ENCODE data around the gene DPP3.
A peak's percentile ranks its signal among the peaks of the same experiment; 100 is the strongest.

The DPP3 gene

DNA sequence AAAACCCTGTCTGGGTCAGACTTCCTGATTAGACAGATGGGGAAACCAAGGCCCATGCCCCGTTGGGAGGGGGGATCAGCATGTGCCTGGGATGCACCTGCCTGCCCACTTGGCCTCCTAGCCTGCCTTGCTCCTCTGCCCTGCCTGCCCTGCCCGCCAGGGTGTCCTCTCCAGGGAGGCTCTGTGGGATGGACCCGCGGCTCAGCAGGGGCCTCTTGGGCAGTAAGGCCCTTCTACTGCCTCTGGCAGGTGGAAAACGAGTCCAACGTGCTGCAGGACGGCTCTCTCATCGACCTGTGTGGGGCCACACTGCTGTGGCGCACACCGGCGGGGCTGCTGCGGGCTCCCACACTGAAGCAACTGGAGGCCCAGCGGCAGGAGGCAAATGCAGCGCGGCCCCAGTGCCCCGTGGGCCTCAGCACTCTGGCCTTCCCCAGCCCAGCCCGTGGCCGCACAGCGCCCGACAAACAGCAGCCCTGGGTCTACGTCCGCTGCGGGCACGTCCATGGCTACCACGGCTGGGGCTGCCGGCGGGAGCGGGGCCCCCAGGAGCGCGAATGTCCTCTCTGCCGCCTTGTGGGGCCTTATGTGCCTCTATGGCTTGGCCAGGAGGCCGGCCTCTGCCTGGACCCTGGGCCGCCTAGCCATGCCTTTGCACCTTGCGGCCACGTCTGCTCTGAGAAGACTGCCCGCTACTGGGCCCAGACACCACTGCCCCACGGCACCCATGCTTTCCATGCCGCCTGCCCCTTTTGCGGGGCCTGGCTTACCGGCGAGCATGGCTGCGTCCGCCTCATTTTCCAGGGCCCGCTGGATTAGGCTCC, 4.7 kb upstream of the DPP3 start:
- TF ChIP-seq Cebpa-rat (IDR thresholded peaks at IDR 0.05) = no peak
- Histone ChIP-seq H3K27ac (no peak overlapping the region), H3K4me3 (no peak overlapping the region), H3K4me1 (peaks cover 8 to 14% (median 10%) of the 10 kb centered on the region in 10 experiments; a peak in 19 of 20 replicates), H4K20me1 (peaks cover 0 to 57% (median 19%) of the 10 kb centered on the region in 11 experiments; a peak in 12 of 22 replicates), H3K4me2 (no peak overlapping the region), H3K9me3 (replicated peaks in 1 of 11) (no peaks in the 10 kb centered on the region), H3K27me3 (no peaks in the 10 kb centered on the region), H3K9ac (no peak overlapping the region), H3K36me3 (peaks cover 24 to 67% (median 50%) of the 10 kb centered on the region in 11 experiments)

- Histone ChIP-seq H3K4me3 (no peak overlapping the region), H3K27me3 (no peaks in the 10 kb centered on the region), H4K20me1 (peaks cover 0 to 57% (median 19%) of the 10 kb centered on the region in 11 experiments; a peak in 12 of 22 replicates), H3K9me3 (replicated peaks in 1 of 11) (no peaks in the 10 kb centered on the region), H3K4me2 (no peak overlapping the region), H3K36me3 (peaks cover 20 to 63% (median 44%) of the 10 kb centered on the region in 11 experiments), H3K9ac (no peak overlapping the region), H3K4me1 (peaks cover 15 to 22% (median 17%) of the 10 kb centered on the region in 10 experiments), H3K27ac (no peak overlapping the region)
- TF ChIP-seq Cebpa-rat (IDR thresholded peaks at IDR 0.05) = no peak
These were observed 3.9 kb upstream of the DPP3 start for GRCh38 chr11:66476173-66476840.

DNA sequence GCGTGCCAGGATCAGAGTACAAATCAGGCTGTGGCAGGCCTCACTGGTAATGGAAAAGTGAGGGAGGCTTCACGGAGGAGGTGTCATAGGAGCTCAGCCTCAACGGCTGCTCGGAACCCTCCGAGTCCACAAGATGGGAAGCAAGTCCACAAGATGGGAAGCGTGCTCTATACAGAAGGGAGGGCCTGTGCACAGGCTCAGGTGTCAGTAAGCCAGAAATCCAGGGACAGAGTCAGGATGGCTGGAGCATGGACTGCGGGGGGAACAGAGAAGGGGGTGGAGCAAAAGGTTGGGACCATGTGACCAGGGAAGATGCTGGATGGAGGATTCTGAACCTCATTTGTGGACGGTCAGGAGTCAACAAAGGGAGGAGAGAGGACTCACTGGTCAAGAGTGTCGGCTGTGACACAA, 3.4 kb upstream of the DPP3 start:
- peaks cover 15 to 23% (median 20%) of the 10 kb centered on the region in 10 experiments for H3K4me1 ChIP-seq
- peaks cover 0 to 57% (median 19%) of the 10 kb centered on the region in 11 experiments; a peak in 12 of 22 replicates for H4K20me1 ChIP-seq
- no peak overlapping the region; a peak in 1 of 22 replicates for H3K9ac ChIP-seq
- H3K27me3 ChIP-seq = no peaks in the 10 kb centered on the region
- no peaks in the 10 kb centered on the region for H3K9me3 ChIP-seq (replicated peaks in 1 of 11)
- H3K4me2 ChIP-seq = no peak overlapping the region
- H3K36me3 ChIP-seq = peaks cover 20 to 59% (median 43%) of the 10 kb centered on the region in 11 experiments
- H3K27ac ChIP-seq = no peak overlapping the region
- no peak for TF ChIP-seq Cebpa-rat (IDR thresholded peaks at IDR 0.05)
- H3K4me3 ChIP-seq = no peak overlapping the region

- Histone ChIP-seq H3K36me3 (peaks cover 23 to 59% (median 43%) of the 10 kb centered on the region in 11 experiments), H3K27ac (no peak overlapping the region), H3K9me3 (replicated peaks in 1 of 11) (no peaks in the 10 kb centered on the region), H3K4me1 (peaks cover 15 to 29% (median 23%) of the 10 kb centered on the region in 10 experiments), H4K20me1 (peaks cover 0 to 64% (median 19%) of the 10 kb centered on the region in 11 experiments; a peak in 12 of 22 replicates), H3K4me3 (no peak overlapping the region), H3K27me3 (no peaks in the 10 kb centered on the region), H3K4me2 (no peak overlapping the region), H3K9ac (no peak overlapping the region; a peak in 1 of 22 replicates)
- no peak for TF ChIP-seq Cebpa-rat (IDR thresholded peaks at IDR 0.05)
These were observed 2.7 kb upstream of the DPP3 start for GRCh38 chr11:66477263-66478201.

- peak overlapping the region; percentile 89 to 97 (median 95) for H3K9ac ChIP-seq
- H3K4me1 ChIP-seq = peaks cover 15 to 31% (median 24%) of the 10 kb centered on the region in 10 experiments
- H3K27ac ChIP-seq = peak overlapping the region; percentile 84 to 94 (median 91); a peak in 21 of 22 replicates
- TF ChIP-seq Cebpa-rat (IDR thresholded peaks at IDR 0.05) = no peak
- H3K4me3 ChIP-seq = peak overlapping the region; percentile 72 to 96 (median 84)
- H3K27me3 ChIP-seq = no peaks in the 10 kb centered on the region
- no peaks in the 10 kb centered on the region for H3K9me3 ChIP-seq (replicated peaks in 1 of 11)
- peak overlapping the region; percentile 84 to 99 (median 94) for H3K4me2 ChIP-seq
- H4K20me1 ChIP-seq = peaks cover 0 to 69% (median 19%) of the 10 kb centered on the region in 11 experiments; a peak in 12 of 22 replicates
- peaks cover 20 to 59% (median 42%) of the 10 kb centered on the region in 11 experiments; a peak in 21 of 22 replicates for H3K36me3 ChIP-seq
These were observed 1.4 kb upstream of the DPP3 start for GRCh38 chr11:66478729-66479393.

DNA sequence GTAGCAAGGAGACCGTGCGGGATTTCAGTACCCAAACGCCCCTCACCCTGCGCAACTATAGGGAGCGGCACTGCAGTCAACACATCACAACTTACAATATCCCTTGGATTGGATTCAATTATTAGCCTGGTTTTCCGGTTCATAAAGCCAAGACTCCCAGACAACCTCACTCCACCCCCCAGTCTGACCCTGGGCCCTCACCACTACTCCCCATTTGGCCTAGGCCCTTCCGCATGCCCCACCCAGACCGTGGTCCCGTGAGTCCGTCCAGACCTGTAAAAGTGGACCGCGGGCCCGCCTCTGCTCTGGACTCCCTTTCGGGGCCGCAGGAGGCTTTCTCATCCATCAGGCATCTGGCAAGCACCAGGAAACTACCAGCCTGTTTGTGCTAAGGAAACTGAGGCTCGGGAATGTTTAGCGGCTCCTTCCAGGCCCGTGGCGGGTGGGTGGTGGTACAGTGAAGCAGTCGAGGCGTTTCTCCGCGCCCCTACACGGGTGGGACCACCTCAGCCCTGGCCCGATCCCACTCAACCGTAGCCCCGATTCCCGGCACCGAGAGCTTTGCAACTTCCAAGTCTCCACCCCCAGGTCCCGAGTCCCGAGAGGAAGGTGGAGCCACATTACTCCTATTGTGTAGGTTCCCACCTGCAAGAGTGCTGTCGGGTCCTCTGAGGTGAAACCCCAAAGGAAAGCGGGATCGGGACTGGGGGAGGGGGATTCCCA, 679 bp upstream of the DPP3 start:
- Histone ChIP-seq H3K27me3 (no peaks in the 10 kb centered on the region), H3K9ac (peak overlapping the region; percentile 89 to 97 (median 95)), H3K4me2 (peak overlapping the region; percentile 84 to 99 (median 94)), H3K9me3 (replicated peaks in 1 of 11) (no peaks in the 10 kb centered on the region), H3K4me1 (peaks cover 15 to 31% (median 24%) of the 10 kb centered on the region in 10 experiments), H3K4me3 (peak overlapping the region; percentile 72 to 96 (median 84)), H3K36me3 (peaks cover 19 to 58% (median 38%) of the 10 kb centered on the region in 11 experiments; a peak in 20 of 22 replicates), H4K20me1 (peaks cover 0 to 67% (median 19%) of the 10 kb centered on the region in 11 experiments; a peak in 12 of 22 replicates), H3K27ac (peak overlapping the region; percentile 84 to 94 (median 91))
- no peak for TF ChIP-seq Cebpa-rat (IDR thresholded peaks at IDR 0.05)

DNA sequence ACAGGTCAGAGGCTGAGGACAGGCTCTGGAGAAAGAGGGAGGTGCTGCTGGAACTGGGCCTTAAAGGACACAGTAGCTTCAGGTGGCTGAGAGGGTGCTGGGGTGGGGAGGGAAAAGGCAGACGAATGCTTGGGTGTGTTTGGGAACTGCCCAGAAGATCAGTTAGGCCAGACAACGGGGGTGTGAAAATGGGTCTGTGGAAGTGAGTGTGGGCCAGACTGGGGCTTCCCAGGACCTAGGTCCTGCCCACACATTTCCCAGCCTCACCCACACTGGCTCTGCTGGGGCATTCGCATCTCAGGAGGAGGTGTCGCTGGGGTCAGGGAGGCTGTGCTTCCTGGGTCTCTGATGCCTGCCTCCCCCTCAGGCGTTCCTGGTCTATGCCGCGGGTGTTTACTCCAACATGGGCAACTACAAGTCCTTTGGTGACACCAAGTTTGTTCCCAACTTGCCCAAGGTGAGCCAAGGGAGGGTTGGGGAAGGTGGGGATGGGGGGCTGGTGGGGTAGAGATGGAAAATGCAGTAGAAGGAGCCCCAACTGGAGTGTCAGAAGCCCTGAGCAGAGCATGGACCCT, 4.7 kb downstream of the DPP3 start:
- H3K36me3 ChIP-seq = peaks cover 52 to 78% (median 72%) of the 10 kb centered on the region in 11 experiments
- H3K4me3 ChIP-seq = no peak overlapping the region
- no peaks in the 10 kb centered on the region for H3K9me3 ChIP-seq (replicated peaks in 1 of 11)
- peaks cover 8 to 21% (median 15%) of the 10 kb centered on the region in 10 experiments; a peak in 19 of 20 replicates for H3K4me1 ChIP-seq
- H3K27me3 ChIP-seq = no peaks in the 10 kb centered on the region
- TF ChIP-seq Cebpa-rat (IDR thresholded peaks at IDR 0.05) = no peak
- no peak overlapping the region for H3K9ac ChIP-seq
- no peak overlapping the region for H3K27ac ChIP-seq
- H4K20me1 ChIP-seq = peaks cover 0 to 56% (median 5%) of the 10 kb centered on the region in 11 experiments; a peak in 10 of 22 replicates
- H3K4me2 ChIP-seq = no peak overlapping the region

Data from BLaER1 treated with 17β-estradiol and CSF1 and Interleukin-3, amounts not matched to agents 10 nM and 100 nM (cell line).